GM21786 (cell line): ENCODE data around the gene ADAM17.
"Not testable (repeated sequence)": the region's sequence is repeated elsewhere in the genome, so short reads cannot be mapped to it uniquely, and the experiment has no call there.

ENCODE experiments used
- ATAC-seq: cut with Tn5 transposase; IDR thresholded peaks from one replicate; pipeline ENCODE4 v1.9.1; 2021; ENCODE audit not compliant: unreplicated experiment

Gene ADAM17

GRCh38 chr2:9524291-9524690, 31.3 kb downstream of the ADAM17 start:
- no peak for ATAC-seq

DNA sequence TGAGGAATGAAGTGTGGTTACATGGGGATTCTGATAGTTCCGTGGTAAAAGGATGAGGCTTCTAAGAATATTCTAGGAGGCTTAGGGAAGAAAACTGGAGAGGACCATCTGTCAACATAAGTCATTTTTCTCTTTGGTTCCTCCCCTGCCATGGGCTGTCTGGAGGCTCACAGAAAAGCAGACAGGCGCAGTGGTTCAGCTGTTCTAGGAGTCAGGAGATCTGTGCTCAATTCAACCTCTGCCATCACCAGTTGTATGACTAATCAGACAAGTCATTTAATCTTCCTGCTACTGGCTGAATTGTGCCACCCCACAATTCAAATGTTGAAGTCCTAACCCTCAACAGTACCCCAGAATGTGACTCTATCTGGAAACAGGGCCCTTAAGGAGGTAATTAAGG, 36.4 kb downstream of the ADAM17 start:
- ATAC-seq = no peak

DNA sequence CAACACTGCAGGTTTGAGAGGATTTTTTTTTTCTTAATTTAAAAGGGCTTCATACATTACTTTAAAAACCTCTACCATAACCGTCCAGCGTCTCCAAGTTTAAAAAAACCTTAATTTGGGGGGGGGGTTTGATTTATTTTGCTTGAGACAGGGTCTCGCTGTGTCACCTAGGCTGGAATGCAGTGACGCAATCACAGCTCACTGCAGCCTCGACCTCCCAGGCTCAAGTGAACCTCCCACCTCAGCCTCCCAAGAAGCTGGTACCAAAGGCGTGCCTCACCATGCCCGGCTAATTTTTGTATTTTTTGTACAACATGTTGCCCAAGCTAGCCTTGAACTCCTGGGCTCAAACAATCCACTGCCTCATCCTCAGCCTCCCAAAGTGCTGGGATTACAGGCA, 36.9 kb downstream of the ADAM17 start:
- no peak for ATAC-seq

GRCh38 chr2:9518163-9518562, 37.5 kb downstream of the ADAM17 start:
- no peak for ATAC-seq

DNA sequence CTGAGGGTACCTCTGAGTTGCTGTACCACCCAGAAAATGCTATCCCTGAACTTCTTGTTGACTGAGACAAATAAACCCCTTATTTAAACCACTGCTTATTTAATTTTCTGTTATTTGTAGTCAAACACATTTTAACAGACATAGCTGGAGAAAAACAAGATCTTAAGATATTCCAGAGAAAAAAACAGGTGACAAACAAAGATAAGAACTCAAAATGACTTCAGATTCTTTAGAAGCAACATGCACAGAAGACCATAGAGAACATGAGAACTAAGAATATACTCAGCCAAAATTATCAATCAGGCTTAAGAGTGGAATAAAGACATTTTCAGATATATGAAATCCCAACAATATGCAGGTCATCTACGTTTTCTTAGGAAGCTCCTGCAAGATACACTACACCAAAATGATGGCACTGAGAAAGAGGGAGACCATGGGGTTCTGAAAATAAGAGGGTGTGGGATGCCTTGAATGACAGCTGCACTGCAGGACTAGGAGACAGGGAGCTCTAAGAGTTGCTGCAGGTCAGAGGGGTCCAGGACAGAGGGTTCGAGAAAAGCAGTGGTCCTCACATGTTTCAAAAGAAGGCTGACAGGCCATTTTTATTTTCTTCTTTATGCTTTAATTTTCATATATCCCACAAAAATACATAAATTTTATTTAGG, 38.4 kb downstream of the ADAM17 start:
- no peak for ATAC-seq

DNA sequence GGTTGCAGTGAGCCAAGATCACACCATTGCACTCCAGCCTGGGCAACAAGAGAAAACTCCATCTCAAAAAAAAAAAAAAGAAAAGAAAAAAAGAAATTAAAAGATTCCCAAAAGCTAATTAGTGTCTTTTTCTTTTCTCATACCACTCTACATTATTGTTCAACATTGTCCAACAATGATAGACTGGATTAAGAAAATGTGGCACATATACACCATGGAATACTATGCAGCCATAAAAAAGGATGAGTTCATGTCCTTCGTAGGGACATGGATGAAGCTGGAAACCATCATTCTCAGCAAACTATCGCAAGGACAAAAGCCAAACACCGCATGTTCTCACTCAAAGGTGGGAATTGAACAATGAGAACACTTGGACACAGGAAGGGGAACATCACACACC, 41.7 kb downstream of the ADAM17 start:
- not testable (repeated sequence) for ATAC-seq

DNA sequence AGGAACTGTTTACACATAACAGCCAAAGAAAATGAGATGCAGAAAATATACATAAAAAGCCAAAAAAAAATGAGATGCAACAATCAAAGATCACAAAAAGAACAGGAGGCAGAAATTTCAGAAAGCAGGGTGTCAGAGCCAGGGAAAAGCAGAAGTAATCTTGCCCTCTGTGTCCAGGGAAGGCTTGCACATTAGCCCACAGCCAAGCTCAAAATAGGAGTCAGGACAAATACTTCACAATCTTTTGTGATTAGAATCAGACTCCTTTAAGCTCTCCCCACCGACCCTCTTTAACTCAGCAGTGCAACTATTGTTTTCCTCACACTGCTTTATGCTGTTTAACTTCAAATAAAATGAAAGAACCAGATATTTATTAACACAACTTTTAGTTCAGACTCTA, 46.7 kb downstream of the ADAM17 start:
- ATAC-seq = no peak

DNA sequence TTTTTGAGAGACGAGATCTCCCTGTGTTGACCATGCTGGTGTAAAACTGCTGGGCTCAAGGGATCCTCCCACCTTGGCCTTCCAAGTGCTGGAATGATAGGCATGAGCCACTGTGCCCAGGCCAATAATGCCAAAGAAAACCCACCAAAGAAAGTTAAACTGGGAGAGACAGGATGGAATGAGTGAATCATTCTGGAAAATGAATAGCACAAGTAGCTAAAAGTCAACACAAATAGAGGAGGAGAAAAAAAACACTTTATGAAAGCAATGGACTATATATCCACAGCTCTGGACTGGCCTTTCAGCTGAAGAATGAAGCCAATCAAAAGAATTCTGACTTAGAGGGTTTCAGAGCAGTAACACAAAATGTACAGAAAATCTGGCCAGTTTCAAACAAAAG, 57.4 kb downstream of the ADAM17 start:
- no peak for ATAC-seq

GRCh38 chr2:9497017-9497416, 58.6 kb downstream of the ADAM17 start:
- no peak for ATAC-seq

DNA sequence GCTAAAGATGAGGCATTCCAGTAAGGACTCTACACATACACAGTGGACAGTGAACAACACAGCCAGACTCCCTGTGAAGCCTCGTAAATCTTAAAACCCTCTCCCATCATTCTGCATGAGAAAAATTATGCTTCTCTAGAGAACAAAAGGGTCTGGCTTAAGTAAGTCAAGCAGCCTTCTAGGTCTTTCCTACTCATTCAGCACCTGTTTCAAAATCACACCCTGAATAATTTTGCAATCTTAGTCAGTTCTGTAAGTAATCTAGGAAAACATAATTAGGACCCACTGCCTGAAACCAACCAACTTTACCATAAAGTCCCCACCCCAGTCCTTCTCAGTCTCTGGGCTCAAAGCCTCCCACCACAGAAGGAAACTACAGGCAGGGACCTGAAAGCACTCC, 61.5 kb downstream of the ADAM17 start:
- no peak for ATAC-seq

DNA sequence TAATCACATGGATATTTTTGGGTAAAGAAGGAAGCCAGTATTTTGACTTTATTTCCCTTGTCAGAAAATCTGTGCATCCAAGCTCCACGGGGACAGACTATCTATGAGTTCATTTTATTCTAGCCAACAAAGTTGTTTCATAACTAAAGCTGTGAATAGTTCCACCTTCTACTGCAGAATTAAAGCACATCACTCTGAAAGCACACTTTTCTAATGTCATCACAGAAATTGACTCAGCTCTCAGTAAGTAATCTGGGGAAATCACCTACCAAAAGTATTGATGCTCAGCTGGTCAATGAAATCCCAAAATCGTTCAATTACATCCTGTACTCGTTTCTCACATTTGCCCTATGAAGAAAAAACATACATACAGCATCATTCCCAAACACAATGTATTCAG, 62.2 kb downstream of the ADAM17 start:
- ATAC-seq = no peak

- ATAC-seq = no peak
These were observed 62.7 kb downstream of the ADAM17 start for GRCh38 chr2:9492927-9493326.

GRCh38 chr2:9490789-9491188, 64.8 kb downstream of the ADAM17 start:
- no peak for ATAC-seq

- no peak for ATAC-seq
These were observed 66.8 kb downstream of the ADAM17 start for GRCh38 chr2:9488583-9489547.

- no peak for ATAC-seq
These were observed 71.1 kb downstream of the ADAM17 start for GRCh38 chr2:9484533-9484932.

GRCh38 chr2:9483107-9483506, 72.5 kb downstream of the ADAM17 start:
- ATAC-seq = no peak

DNA sequence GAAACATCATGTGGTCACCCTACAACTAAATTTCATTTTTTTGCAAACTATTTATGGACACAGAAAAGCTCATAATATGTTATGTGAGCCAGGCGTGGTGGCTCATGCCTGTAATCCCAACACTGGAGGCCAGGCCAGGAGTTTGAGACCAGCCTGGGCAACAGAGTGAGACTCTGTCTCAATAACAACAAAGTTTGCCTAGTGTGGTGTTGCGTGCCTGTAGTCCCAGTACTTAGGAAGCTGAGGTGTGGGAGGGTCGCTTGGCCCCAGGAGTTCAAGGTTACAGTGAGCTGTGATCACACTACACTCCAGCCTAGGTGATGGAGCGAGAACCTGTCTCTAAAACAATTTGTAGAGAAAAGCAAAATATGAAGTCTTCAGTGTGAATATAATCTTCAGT, 75.5 kb downstream of the ADAM17 start:
- no peak for ATAC-seq

DNA sequence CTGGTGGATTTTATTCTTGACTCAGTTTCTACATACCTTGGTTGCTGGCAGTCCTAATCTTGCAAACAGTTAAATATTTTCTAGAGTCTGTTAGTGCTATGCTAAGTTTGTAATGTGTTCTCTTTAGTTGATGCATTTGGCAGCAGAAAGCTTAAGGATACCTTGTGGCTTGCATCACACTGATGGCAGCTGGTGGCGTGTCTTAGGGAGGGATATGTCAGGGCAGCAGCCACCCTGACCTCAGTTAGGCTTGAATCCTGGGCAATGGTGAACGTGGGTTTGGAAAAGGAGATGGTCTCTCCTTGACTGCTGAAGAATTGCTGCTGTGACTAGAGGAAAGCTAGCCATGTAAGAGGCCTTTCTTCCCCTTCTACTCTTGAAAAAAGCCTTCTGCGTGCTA, 77.1 kb downstream of the ADAM17 start:
- no peak for ATAC-seq

- ATAC-seq = no peak
These were observed 77.7 kb downstream of the ADAM17 start for GRCh38 chr2:9477914-9478313.

DNA sequence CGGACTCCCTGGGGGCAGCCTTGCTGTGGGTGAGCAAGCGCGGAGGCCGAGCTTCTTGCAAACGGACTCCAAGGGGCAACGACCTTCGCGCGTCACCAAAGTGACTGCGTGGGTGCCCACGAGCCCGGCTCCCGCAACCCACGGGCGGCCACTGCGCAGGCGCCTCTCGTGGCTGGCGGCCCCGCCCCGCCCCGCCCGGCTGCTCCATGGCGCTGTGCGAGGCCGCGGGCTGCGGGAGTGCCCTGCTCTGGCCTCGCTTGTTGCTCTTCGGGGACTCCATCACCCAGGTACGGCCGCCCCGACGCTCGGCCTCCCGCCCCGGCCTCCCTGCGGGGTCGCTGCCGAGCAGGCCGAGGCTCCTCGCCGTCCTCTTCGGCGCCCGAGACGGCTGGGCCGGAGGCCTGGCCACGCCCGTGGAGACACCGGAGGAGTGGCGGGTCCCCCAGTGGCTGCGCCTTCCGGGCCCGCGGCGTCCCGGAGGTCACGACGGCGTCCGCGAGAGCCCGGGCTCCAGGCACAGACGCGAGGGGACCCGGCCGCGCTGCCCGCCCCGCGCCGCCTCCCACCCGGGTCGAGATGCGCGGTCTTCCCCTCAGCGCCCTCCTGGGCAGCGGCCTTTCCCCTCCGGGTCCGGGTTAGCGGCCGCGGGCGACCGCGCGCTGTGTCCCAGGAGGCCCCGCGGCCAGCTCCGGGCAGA, 81.1 kb downstream of the ADAM17 start, which contains the start of gene IAH1:
TSS of gene IAH1 (plus strand) at position 191 of the 697 bp plus-strand sequence. CDS start at position 207, 16 bp downstream.
- ATAC-seq = peak; percentile 78

DNA sequence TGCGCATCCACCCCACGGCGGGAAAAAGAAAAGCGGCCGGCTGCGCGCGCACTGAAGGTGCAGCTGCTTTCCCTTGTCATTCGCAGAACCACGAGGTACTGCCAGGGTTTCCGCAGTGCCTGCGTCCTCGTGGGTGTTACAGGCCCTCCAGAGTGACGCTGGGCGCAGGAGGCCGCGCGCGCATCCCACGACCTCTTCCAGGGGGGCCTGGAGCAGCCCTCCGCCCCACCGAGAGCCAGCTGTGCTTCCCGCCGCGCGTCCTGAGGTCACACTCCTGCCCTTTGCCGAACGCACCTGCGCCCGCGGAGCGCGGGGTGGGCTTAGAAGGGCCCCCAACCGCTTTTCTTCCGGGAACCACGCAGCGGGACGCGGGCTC, 81.7 kb downstream of the ADAM17 start:
- ATAC-seq = peak; percentile 11
